ENCODE measurements around the gene ITGAD.

Gene ITGAD

DNA sequence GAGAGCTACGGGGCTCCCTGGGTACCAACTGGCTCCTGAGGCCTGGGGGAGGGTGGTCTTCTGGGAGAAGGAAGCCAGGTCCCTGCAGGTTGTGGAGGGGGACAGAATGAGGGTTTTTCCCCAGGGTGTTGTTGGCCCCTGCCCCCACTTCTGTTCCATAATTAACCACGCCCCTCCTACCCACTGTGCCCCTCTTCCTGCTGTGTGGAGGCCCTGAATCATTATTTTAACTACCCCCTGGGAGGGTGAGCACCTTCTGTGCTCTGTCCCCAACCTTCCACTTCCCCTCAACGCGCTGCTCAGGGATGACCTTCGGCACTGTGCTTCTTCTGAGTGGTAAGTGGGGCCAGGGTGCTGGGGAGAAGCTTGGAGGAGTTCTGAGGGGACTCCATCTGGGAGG is at the start of gene ITGAD:
Gene ITGAD, plus strand, starts transcription at position 280 of the 400 bp plus-strand sequence. Its CDS starts 26 bp downstream, at position 306.
- DNase-seq (ENCODE audit: low read depth) = no peak

GRCh38 chr16:31344712-31345111 is 48.4 kb upstream of the ITGAD start:
- DNase-seq (ENCODE audit: low read depth) = no peak

- no peak for DNase-seq (ENCODE audit: low read depth)
Measured at GRCh38 chr16:31347445-31347844, 45.7 kb upstream of the ITGAD start.

DNA sequence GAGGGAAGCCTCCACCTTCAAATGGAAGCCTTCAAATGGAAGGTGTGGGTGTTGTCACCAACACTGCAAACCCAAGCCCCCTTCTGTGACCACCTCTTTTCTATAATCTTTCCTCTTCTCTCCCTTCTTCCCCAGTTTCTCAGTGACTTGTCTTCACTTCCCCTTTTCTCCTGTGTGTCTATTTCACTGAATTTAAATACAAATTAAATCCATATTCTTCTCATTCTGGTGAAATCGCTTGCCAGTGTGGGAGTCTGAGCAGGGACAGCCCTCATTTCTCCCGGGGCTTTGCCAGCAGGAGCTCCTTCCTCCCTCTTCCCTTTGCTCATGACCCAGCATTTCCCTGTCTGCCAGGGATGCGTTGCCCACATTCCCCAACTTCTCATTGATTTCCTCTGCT is 44.6 kb upstream of the ITGAD start:
- no peak for DNase-seq (ENCODE audit: low read depth)

GRCh38 chr16:31350275-31351005 is 42.7 kb upstream of the ITGAD start:
- DNase-seq (ENCODE audit: low read depth) = no peak

DNA sequence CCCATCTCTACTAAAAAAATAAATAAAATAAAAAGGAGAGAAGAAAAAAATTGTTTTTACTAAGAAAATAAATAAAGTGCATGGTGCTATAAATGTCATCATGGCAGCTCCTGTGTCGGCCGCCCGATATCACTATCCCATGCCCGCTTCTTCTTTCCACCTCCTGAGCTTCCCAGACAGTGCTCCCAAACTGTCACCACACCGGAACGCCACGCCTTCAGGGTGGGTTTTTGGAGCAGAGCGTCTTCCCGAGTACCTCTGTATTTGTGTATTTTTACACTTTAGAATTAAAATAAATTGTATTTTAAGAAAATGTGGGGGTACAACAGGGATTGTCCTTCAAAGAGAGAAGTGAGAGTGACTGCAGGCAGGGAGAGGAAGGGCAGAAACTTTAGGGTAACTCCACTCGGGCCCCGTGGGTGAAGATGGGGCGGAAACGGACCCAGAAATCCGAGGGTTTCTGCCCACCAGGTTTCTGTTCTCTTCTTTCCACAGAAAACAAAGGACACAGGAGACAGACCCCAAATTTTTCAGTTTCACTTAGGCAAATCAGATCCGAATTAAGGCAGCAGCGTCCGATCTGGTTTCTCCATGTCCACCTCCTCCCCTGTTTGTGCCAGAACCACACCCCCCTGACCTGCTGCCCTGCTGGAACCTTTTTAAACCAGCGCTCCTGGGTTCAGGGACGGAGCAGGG is 41.7 kb upstream of the ITGAD start:
- no peak for DNase-seq (ENCODE audit: low read depth)

DNA sequence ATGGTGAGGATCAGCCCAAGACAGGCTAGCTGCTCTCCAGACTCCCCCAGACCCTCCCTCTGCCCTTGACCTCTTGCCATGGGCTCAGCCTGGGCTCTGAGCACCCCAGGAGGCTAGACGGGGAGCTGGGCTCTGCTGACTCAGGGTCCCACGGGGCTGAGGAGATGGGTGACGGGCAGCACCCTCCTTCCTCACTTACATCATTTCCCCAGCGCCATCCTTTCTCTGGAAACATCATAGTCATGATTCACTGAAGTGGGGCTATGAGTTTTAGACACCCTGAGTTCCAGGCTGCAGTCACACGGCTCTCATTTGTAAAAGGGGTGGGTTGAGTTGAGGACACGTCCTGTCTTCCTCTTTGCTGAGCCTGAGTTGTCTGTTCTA is 41.2 kb upstream of the ITGAD start:
- no peak for DNase-seq (ENCODE audit: low read depth)

GRCh38 chr16:31352376-31353115 is 40.6 kb upstream of the ITGAD start:
- no peak for DNase-seq (ENCODE audit: low read depth)

DNA sequence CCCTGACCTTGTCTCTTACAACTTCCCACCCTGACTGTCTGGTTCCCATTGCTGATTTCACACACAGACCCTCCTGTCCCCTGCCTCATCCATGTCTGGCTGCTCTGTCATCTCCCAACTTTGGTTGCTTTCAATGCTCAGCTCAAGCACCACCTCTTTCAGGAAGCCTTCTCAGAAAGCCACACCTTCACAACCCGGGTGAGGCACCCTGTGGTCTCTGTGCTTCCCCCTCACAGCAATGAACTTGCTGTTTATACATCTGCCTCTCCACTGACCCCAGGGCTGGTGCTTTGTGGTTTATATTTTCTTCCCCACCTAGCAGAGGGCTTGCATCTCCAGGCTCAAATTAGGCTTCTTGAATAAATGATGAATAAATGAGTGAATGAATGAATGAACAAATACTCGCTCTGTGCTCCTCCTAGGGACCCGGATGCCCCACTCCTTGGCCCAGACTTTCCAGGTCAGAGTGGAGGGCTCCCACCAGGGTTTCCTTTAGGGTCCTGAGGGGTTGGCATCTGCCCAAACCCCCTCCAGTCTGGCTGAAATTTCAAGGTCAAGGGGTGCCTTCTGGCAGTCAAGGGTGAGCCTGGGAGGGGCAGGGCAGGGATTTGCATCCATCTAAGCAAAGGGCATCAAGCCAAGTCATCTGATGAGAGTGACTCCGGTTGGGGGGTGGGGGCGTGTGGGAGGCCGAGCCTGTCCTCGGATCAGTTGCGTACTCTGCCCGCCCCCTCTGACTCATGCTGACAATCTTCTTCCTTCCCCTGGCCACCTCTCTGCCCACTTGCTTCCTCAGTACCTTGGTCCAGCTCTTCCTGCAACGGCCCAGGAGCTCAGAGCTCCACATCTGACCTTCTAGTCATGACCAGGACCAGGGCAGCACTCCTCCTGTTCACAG is 38.5 kb upstream of the ITGAD start, which contains the start of gene ITGAX:
Gene ITGAX, plus strand, starts transcription at position 783 of the 898 bp plus-strand sequence. Its CDS starts 79 bp downstream, at position 862.
- DNase-seq (ENCODE audit: low read depth) = no peak

DNA sequence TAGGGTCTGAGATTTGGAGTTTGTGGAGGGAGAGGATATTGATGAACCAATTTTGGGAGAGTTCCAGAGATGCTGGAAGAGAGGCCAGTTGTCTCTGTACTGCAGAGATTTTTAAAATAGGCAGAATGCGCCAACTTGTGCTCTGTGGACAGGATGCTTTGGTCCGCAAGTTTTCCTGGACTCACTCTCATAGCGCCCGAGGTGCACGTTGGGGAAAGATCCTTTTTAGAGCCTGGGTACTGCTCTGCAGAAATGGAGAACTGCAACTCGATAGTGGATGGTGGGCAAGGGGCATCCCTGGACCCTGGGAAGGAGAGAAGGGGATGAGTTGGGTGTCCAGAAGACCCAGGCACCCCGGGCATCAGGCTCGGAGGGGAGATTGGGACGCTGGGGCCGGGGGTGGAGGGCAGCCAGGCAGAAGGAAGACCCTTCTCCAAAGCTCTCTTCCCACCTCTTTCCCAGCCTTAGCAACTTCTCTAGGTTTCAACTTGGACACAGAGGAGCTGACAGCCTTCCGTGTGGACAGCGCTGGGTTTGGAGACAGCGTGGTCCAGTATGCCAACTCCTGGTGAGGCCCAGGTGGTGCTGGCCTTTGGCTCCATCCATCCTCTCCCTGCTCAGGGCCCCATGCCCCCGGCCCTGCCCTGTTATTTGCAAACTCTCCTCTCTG is 37.6 kb upstream of the ITGAD start:
- no peak for DNase-seq (ENCODE audit: low read depth)

DNA sequence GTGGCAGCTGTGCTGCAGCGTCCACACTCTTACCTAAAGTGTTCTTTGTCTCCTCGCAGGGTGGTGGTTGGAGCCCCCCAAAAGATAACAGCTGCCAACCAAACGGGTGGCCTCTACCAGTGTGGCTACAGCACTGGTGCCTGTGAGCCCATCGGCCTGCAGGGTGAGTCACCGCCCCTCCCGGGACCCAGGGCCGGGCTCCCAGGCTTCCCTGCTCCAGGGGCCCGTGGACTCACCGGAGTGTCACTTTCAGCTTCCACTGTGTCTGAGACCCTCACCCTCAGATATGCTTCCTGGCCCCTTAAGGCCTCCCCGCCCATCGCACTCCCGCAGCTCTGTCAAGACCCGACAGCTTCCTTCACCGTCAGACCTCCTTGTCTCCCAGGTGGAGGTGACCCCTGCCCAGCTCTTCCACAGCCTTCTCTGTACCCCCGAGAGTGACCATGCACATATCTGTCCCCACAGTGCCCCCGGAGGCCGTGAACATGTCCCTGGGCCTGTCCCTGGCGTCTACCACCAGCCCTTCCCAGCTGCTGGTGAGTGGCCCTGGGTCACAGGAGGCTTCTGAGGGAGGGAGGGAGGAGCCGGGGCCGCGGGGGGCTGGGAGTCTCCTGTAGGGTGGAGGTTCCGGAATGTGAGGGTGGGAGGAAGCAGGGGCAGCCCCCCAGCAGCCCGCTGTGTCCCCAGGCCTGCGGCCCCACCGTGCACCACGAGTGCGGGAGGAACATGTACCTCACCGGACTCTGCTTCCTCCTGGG is 36.4 kb upstream of the ITGAD start:
- DNase-seq (ENCODE audit: low read depth) = no peak

DNA sequence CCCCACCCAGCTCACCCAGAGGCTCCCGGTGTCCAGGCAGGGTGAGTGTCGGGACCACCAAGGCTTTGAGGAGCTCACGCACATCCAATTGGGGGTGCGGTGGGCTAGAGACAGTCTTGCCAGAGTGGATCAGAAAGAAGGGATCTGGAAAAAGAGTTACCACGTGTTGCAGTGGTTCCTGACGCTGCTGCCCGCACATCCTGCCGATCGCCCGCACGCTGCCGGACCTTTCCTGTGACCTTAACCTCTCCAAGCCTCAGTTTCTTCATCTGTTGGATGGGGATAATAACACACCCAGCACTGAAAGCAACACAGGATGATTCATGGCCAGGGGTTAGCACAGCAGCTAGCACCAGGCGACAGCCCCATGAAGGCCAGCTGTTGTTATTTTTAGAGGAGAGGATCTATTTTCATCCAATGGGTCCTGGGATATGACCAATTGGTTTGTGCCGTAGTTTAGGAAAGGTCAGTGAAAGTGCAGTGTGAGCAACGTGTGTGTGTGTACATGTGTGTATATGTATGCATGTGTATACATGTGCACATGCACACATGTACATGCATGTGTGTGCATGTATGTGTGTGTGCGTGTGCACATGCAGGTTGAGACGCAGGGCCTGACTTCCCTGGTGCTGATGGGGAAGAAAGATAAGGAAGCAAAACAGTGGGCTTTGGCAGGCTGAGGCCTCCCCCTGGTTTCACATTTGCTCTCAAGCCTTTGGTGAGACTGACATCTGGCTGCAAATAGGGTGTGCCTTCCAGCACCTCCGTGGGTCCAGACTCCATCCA is 35.6 kb upstream of the ITGAD start:
- DNase-seq (ENCODE audit: low read depth) = no peak

GRCh38 chr16:31360251-31360650 is 32.9 kb upstream of the ITGAD start:
- DNase-seq (ENCODE audit: low read depth) = no peak

- DNase-seq (ENCODE audit: low read depth) = no peak
Measured at GRCh38 chr16:31361201-31362110, 31.7 kb upstream of the ITGAD start.

- no peak for DNase-seq (ENCODE audit: low read depth)
Measured at GRCh38 chr16:31362476-31363405, 30.4 kb upstream of the ITGAD start.

- DNase-seq (ENCODE audit: low read depth) = no peak
Measured at GRCh38 chr16:31363721-31364120, 29.4 kb upstream of the ITGAD start.

DNA sequence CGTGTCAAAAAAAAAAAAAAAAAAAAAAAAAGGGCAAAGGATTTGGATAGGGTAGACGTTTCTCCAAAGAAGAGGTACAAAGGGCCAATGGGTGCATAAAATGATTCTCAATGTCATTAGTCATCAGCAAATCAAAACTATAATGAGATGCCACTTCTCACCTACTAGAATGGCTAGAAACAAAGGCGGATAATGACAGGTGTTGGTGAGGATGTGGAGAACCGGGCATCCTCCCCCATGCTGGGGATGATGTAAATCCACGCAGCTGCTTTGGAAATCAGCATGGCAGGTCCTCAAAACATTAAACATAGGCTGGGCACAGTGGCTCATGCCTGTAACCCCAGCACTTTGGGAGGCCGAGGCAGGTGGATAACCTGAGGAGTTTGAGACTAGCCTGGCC is 28.7 kb upstream of the ITGAD start:
- DNase-seq (ENCODE audit: low read depth) = no peak

Measured in GM04504 (cell line).